Measurements from ENCODE around the gene CD2AP. TPM values are rescaled to one million over a fixed set of nuclear protein-coding genes. Genes with fewer than 3 reads are reported as not detected.
"Not testable (repeated sequence)": the region's sequence is repeated elsewhere in the genome, so short reads cannot be mapped to it uniquely, and the experiment has no call there.

CD2AP gene
- total RNA-seq, 4 donors from 2014 or later, result 49.8 to 140 (median 93.3) TPM

GRCh38 chr6:47536816-47537401, 59.3 kb downstream of the CD2AP start:
- Histone ChIP-seq H3K27me3 (no peaks in the 10 kb centered on the region), H3K27ac (no peak overlapping the region), H3K9me3 (no peaks in the 10 kb centered on the region), H3K4me1 (peaks cover 0 to 29% (median 14%) of the 10 kb centered on the region in 4 donors), H3K4me3 (no peak overlapping the region), H3K36me3 (peaks cover 0 to 24% (median 5%) of the 10 kb centered on the region in 4 donors)
- in situ Hi-C loops (cut with MboI; ENCODE audit: low pct_ligation_motif_present in 1 of 4, low pct_unique_long_range_greater_than_20kb in 1 of 4, low sequenced_read_pairs in 3 of 4) (no loop called here), intact Hi-C loops (cut with DNase I; ENCODE audit: low total_unique reads) (no loop called here)
- no peak for DNase-seq
- TF ChIP-seq CTCF (IDR thresholded peaks at IDR 0.05) (no peak), POLR2AphosphoS5 (IDR thresholded peaks at IDR 0.05) (no peak), EP300 (IDR thresholded peaks at IDR 0.05; ENCODE audit: low read depth) (no peak), POLR2A (IDR thresholded peaks at IDR 0.05) (no peak)
- 60 to 73% methylated on average over 4 of the region's 4 CpGs for WGBS, 2 donors (ENCODE audit: low coverage in 1 of 2)

- intact Hi-C loops (cut with DNase I; ENCODE audit: low total_unique reads) (no loop called here), in situ Hi-C loops (cut with MboI; ENCODE audit: low pct_ligation_motif_present in 1 of 4, low pct_unique_long_range_greater_than_20kb in 1 of 4, low sequenced_read_pairs in 3 of 4) (no loop called here)
- H3K27ac ChIP-seq, result no peak overlapping the region
- H3K36me3 ChIP-seq, result peaks cover 0 to 40% (median 10%) of the 10 kb centered on the region in 4 donors
- H3K27me3 ChIP-seq, result no peaks in the 10 kb centered on the region
- no peak overlapping the region for H3K4me3 ChIP-seq
- H3K4me1 ChIP-seq, result no peaks in the 10 kb centered on the region
- TF ChIP-seq POLR2AphosphoS5 (IDR thresholded peaks at IDR 0.05) (no peak), EP300 (IDR thresholded peaks at IDR 0.05; ENCODE audit: low read depth) (no peak), CTCF (IDR thresholded peaks at IDR 0.05) (no peak), POLR2A (IDR thresholded peaks at IDR 0.05) (no peak)
- WGBS, 2 donors (ENCODE audit: low coverage in 1 of 2), result 80 to 90% methylated on average over 1 to 6 of the region's 6 CpGs
- DNase-seq, result peak; percentile 42
- H3K9me3 ChIP-seq, result no peaks in the 10 kb centered on the region
These were observed 67.6 kb downstream of the CD2AP start for GRCh38 chr6:47545223-47545622.

- 67 to 99% methylated on average over 1 to 4 of the region's 4 CpGs for WGBS, 2 donors (ENCODE audit: low coverage in 1 of 2)
- in situ Hi-C loops (cut with MboI; ENCODE audit: low pct_ligation_motif_present in 1 of 4, low pct_unique_long_range_greater_than_20kb in 1 of 4, low sequenced_read_pairs in 3 of 4), result no loop called here
These were observed 74.1 kb downstream of the CD2AP start for GRCh38 chr6:47551670-47552069.

GRCh38 chr6:47552319-47552718, 74.7 kb downstream of the CD2AP start:
- H3K4me1 ChIP-seq, result no peaks in the 10 kb centered on the region
- peaks cover 0 to 17% (median 2%) of the 10 kb centered on the region in 4 donors for H3K36me3 ChIP-seq
- in situ Hi-C loops (cut with MboI; ENCODE audit: low pct_ligation_motif_present in 1 of 4, low pct_unique_long_range_greater_than_20kb in 1 of 4, low sequenced_read_pairs in 3 of 4) (no loop called here), intact Hi-C loops (cut with DNase I; ENCODE audit: low total_unique reads) (no loop called here)
- 98 to 100% methylated on average over 1 to 2 of the region's 2 CpGs for WGBS, 2 donors (ENCODE audit: low coverage in 1 of 2)
- no peaks in the 10 kb centered on the region for H3K9me3 ChIP-seq
- TF ChIP-seq POLR2AphosphoS5 (IDR thresholded peaks at IDR 0.05) (no peak), POLR2A (IDR thresholded peaks at IDR 0.05) (no peak), CTCF (IDR thresholded peaks at IDR 0.05) (no peak), EP300 (IDR thresholded peaks at IDR 0.05; ENCODE audit: low read depth) (no peak)
- no peak overlapping the region for H3K27ac ChIP-seq
- H3K4me3 ChIP-seq, result no peak overlapping the region
- DNase-seq, result no peak
- no peaks in the 10 kb centered on the region for H3K27me3 ChIP-seq

More at GRCh38 chr6:47551670-47552069, 74.1 kb downstream of the CD2AP start:
- H3K27me3 ChIP-seq, result no peaks in the 10 kb centered on the region
- DNase-seq, result no peak
- H3K4me1 ChIP-seq, result no peaks in the 10 kb centered on the region
- H3K36me3 ChIP-seq, result peaks cover 0 to 23% (median 4%) of the 10 kb centered on the region in 4 donors
- intact Hi-C loops (cut with DNase I; ENCODE audit: low total_unique reads), result no loop called here
- H3K4me3 ChIP-seq, result no peak overlapping the region
- no peak overlapping the region for H3K27ac ChIP-seq
- H3K9me3 ChIP-seq, result no peaks in the 10 kb centered on the region
- no peak for TF ChIP-seq POLR2AphosphoS5 (IDR thresholded peaks at IDR 0.05)
- TF ChIP-seq CTCF (IDR thresholded peaks at IDR 0.05), result no peak
- no peak for TF ChIP-seq EP300 (IDR thresholded peaks at IDR 0.05; ENCODE audit: low read depth)
- no peak for TF ChIP-seq POLR2A (IDR thresholded peaks at IDR 0.05)

GRCh38 chr6:47553243-47553642, 75.7 kb downstream of the CD2AP start:
- H3K27ac ChIP-seq; H3K9me3 ChIP-seq; H3K4me3 ChIP-seq; DNase-seq; H3K4me1 ChIP-seq; H3K27me3 ChIP-seq; in situ Hi-C loops (cut with MboI; ENCODE audit: low pct_ligation_motif_present in 1 of 4, low pct_unique_long_range_greater_than_20kb in 1 of 4, low sequenced_read_pairs in 3 of 4); intact Hi-C loops (cut with DNase I; ENCODE audit: low total_unique reads); H3K36me3 ChIP-seq: not testable (repeated sequence)
- WGBS, 2 donors (ENCODE audit: low coverage in 1 of 2), result 95 to 96% methylated on average over 3 of the region's 3 CpGs

GRCh38 chr6:47556459-47556858, 78.9 kb downstream of the CD2AP start:
- H3K4me1 ChIP-seq; H3K9me3 ChIP-seq; H3K27me3 ChIP-seq; in situ Hi-C loops (cut with MboI; ENCODE audit: low pct_ligation_motif_present in 1 of 4, low pct_unique_long_range_greater_than_20kb in 1 of 4, low sequenced_read_pairs in 3 of 4); H3K36me3 ChIP-seq; H3K27ac ChIP-seq; intact Hi-C loops (cut with DNase I; ENCODE audit: low total_unique reads); DNase-seq; H3K4me3 ChIP-seq: not testable (repeated sequence)
- WGBS, 2 donors (ENCODE audit: low coverage in 1 of 2), result 92 to 100% methylated on average over 2 to 6 of the region's 6 CpGs

All from transverse colon (tissue), 4 donors.